ENCODE measurements around the gene OLA1. TPM values are rescaled to one million over a fixed set of nuclear protein-coding genes. Genes with fewer than 3 reads are reported as not detected.

Gene OLA1
- total RNA-seq, 4 donors from 2014 or later, result 75.4 to 111 (median 92.8) TPM

GRCh38 chr2:174157053-174157452, 91.3 kb downstream of the OLA1 start:
- Histone ChIP-seq H3K4me1 (no peaks in the 10 kb centered on the region), H3K4me3 (no peak overlapping the region), H3K36me3 (no peaks in the 10 kb centered on the region), H3K27me3 (no peaks in the 10 kb centered on the region), H3K9me3 (no peaks in the 10 kb centered on the region), H3K27ac (no peak overlapping the region)
- intact Hi-C loops (cut with DNase I; ENCODE audit: low total_unique reads) (loop anchor here (1.0 kb wide), 1 partner anchor 44 kb away; no protein-coding TSS in a partner anchor), in situ Hi-C loops (cut with MboI; ENCODE audit: low sequenced_read_pairs in 4 of 4) (loop anchor here in 2 of 4 donors (10.0 to 25.0 kb wide), 2 partner anchors 180 to 188 kb away; partner anchors contain the start of gene SP9 (in 1 of the 2))
- no peak for TF ChIP-seq POLR2A (IDR thresholded peaks at IDR 0.05)
- no peak for TF ChIP-seq CTCF (IDR thresholded peaks at IDR 0.05 in 4 of 5, conservative IDR thresholded peaks at IDR 0.05 in 1 of 5)
- ATAC-seq (no peak), DNase-seq (no peak)

DNA sequence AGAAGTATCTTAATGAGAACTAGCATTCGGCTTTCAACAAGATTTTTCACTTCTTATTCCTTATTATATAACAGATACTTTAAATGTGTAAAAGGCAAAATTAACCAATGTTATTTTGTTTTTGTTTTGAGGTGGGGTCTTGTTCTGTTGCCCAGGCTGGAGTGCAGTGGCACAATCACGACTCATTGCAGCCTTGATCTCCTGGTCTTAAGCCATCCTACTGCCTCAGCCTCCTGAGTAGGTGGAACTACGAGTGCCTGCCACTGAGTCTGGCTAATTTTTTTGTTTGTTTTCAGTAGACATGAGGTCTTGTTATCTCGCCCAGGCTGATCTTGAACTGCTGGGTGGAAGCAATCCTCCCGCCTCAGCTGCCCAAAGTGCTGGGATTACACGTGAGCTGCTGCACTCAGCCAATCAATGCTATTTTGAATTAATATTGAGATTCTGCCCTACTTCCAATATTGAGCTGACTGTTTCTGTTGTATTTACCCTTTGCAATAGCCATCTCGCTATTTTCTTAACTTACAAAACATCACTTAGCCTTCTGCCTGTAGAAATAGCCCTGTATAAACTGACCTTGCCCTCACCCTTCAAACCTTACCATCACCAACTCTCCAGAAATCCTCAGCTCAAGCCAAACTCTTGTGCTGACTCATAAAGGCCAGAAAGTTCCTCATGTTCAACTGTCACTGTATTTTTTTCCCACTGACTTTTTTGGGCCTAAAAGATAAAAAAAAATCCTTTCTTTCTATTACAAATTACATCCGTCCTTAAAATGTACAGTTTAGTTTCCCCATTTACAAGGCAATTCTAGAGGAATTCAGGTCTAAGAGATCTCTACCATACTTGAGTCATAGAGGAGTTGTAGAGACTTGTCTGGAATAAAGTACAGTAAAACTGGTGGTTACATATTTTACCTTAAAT, 94.3 kb downstream of the OLA1 start:
- in situ Hi-C loops (cut with MboI; ENCODE audit: low sequenced_read_pairs in 4 of 4), result loop anchor here in 2 of 4 donors (10.0 to 25.0 kb wide), 2 partner anchors 183 to 191 kb away; partner anchors contain the start of gene SP9 (in 1 of the 2)
- TF ChIP-seq POLR2A (IDR thresholded peaks at IDR 0.05) (no peak), CTCF (IDR thresholded peaks at IDR 0.05 in 4 of 5, conservative IDR thresholded peaks at IDR 0.05 in 1 of 5) (no peak)
- no peak overlapping the region for H3K27ac ChIP-seq
- H3K27me3 ChIP-seq, result no peaks in the 10 kb centered on the region
- intact Hi-C loops (cut with DNase I; ENCODE audit: low total_unique reads), result no loop called here
- DNase-seq (no peak), ATAC-seq (no peak)
- H3K36me3 ChIP-seq, result no peaks in the 10 kb centered on the region
- no peak overlapping the region for H3K4me3 ChIP-seq
- no peaks in the 10 kb centered on the region for H3K4me1 ChIP-seq
- H3K9me3 ChIP-seq, result no peaks in the 10 kb centered on the region

DNA sequence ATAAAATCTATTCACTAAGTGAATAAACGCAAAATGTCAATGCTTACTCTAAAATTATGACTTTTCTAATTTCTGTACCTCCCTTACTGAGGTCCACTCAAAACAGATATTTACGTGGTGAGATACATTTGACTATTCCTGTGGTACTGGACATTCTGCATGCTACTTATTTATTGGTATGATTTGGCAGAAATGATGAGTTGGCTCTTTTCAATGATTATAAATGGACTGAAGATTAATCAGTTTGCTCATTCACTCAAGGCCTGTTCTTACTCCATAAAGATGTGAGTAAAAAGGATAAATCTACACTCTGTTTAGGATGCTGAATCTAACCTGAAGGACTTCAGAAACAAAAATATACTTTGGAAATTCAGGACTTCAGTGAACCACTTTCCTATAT, 98.8 kb downstream of the OLA1 start:
- intact Hi-C loops (cut with DNase I; ENCODE audit: low total_unique reads), result no loop called here
- in situ Hi-C loops (cut with MboI; ENCODE audit: low sequenced_read_pairs in 4 of 4), result no loop called here

GRCh38 chr2:174148833-174149232, 99.5 kb downstream of the OLA1 start:
- TF ChIP-seq POLR2A (IDR thresholded peaks at IDR 0.05) (no peak), CTCF (IDR thresholded peaks at IDR 0.05 in 4 of 5, conservative IDR thresholded peaks at IDR 0.05 in 1 of 5) (no peak)
- intact Hi-C loops (cut with DNase I; ENCODE audit: low total_unique reads), result no loop called here
- Histone ChIP-seq H3K4me1 (no peaks in the 10 kb centered on the region), H3K27me3 (no peaks in the 10 kb centered on the region), H3K4me3 (no peak overlapping the region), H3K9me3 (no peaks in the 10 kb centered on the region), H3K36me3 (no peaks in the 10 kb centered on the region), H3K27ac (no peak overlapping the region)
- ATAC-seq, result no peak
- in situ Hi-C loops (cut with MboI; ENCODE audit: low sequenced_read_pairs in 4 of 4), result no loop called here
- no peak for DNase-seq

More for the DNA sequence above, 98.8 kb downstream of the OLA1 start:
- Histone ChIP-seq H3K4me1 (no peaks in the 10 kb centered on the region), H3K36me3 (no peaks in the 10 kb centered on the region), H3K4me3 (no peak overlapping the region), H3K27ac (no peak overlapping the region), H3K27me3 (no peaks in the 10 kb centered on the region), H3K9me3 (no peaks in the 10 kb centered on the region)
- ATAC-seq (no peak), DNase-seq (no peak)
- TF ChIP-seq CTCF (IDR thresholded peaks at IDR 0.05 in 4 of 5, conservative IDR thresholded peaks at IDR 0.05 in 1 of 5), result no peak
- no peak for TF ChIP-seq POLR2A (IDR thresholded peaks at IDR 0.05)
